ENCODE measurements around the gene ZNF282.
"Not testable (repeated sequence)": the region's sequence is repeated elsewhere in the genome, so short reads cannot be mapped to it uniquely, and the experiment has no call there.

The ZNF282 gene

GRCh38 chr7:149274424-149274823 lies 79.1 kb downstream of the ZNF282 start:
- not testable (repeated sequence) for DNase-seq; H3K9me3 ChIP-seq (ENCODE audit: control insufficient read depth, low read length); H3K27ac ChIP-seq (ENCODE audit: insufficient read depth, low read length, poor library complexity, severe bottlenecking); H3K27me3 ChIP-seq (replicated peaks; ENCODE audit: control insufficient read depth, insufficient read depth, low read length, poor library complexity, severe bottlenecking); H3K4me3 ChIP-seq (ENCODE audit: insufficient read depth, low read depth, low read length, poor library complexity, severe bottlenecking); H3K4me1 ChIP-seq (ENCODE audit: control insufficient read depth, insufficient read depth, low read length, poor library complexity, severe bottlenecking)
- H3K36me3 ChIP-seq (ENCODE audit: control insufficient read depth, insufficient read depth, low read length), result peaks cover 19% of the 10 kb centered on the region
